Dermis blood vessel endothelial cell (primary cell): ENCODE data around the gene EPS15. TPM values are rescaled to one million over a fixed set of nuclear protein-coding genes. Genes with fewer than 3 reads are reported as not detected.
A peak's percentile ranks its signal among the peaks of the same experiment; 100 is the strongest.
"Not testable (repeated sequence)": the region's sequence is repeated elsewhere in the genome, so short reads cannot be mapped to it uniquely, and the experiment has no call there.

Source experiments
- DNase-seq: peaks from one replicate; pipeline ENCODE4 v3.0.0; 2010
- total RNA-seq: library from RNA; depleted of rRNA; stranded (reverse); fragments of >200 nt; gene quantifications from 2 replicates; pipeline ENCODE4 v1.2.3, GENCODE V29; 2014

Gene EPS15
- total RNA-seq: 99.9 and 112 TPM in 2 replicates

- DNase-seq: peak; percentile 87
These were observed at the start of gene EPS15 for GRCh38 chr1:51519048-51519864. Gene EPS15 (minus strand): TSS chr1:51519266. CDS start chr1:51519231, 35 bp downstream.

GRCh38 chr1:51568231-51568935 is 49.3 kb upstream of the EPS15 start:
- DNase-seq: no peak

DNA sequence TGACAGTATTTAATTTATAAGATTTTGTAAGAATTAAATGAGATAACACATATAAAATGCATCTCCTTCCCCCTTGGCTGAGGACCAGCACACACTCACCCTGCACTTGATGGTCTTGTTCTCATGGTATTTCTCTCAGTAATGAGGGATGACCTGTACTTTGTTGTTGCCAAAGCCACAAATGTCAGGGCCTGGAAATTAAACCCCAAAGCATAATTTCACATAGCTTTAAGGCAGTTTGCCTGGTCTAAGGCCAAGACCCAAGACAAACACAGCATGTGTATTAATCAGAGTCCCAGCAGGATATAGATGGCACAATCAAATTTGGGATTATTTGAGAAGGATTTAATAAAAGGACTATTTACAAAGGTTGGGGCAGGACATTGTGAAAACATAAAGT is 48.6 kb upstream of the EPS15 start:
- peak; percentile 28 for DNase-seq

- no peak for DNase-seq
These were observed 47.2 kb upstream of the EPS15 start for GRCh38 chr1:51566260-51566659.

DNA sequence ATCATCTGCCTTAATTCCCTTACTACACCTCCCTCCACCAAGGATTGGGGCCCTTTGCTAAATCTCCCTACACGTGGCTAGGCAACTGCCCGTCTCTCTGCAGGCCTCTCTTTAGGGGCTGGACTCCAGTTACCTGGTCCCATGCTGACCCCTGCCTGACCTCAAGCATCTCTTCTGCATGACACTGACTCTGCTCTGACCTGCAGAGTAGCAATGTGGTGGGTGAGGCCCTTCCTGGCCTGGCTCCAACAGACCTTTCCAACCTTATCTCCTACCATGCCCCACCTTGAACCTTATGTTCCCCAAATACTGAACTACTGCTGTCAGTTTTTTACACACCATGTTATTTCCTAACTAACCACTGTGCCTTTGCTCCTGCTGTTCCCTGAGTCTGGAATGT is 45.9 kb upstream of the EPS15 start:
- DNase-seq: no peak

DNA sequence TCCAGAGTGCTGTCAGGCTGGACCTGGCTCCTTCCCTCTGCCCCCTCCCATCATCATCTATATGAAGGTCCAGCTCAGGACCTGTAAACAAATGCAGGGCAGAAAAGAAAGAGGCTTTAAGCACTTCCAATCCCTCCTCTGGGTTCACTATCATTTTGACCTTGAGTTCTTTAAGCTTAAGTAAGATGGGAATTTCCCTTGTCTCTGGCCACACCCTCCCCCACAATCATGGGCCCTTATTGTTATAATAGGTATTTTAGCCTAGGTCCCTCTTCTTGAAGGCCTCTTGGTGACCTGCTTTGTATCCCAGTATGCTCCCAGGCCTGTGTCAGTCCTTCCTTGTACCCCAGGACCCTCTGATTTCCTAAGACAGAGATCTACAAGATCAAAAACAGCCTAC is 45.1 kb upstream of the EPS15 start:
- DNase-seq: peak; percentile 38

GRCh38 chr1:51561702-51562101 is 42.6 kb upstream of the EPS15 start:
- no peak for DNase-seq

GRCh38 chr1:51560895-51561294 is 41.8 kb upstream of the EPS15 start:
- DNase-seq: not testable (repeated sequence)

DNA sequence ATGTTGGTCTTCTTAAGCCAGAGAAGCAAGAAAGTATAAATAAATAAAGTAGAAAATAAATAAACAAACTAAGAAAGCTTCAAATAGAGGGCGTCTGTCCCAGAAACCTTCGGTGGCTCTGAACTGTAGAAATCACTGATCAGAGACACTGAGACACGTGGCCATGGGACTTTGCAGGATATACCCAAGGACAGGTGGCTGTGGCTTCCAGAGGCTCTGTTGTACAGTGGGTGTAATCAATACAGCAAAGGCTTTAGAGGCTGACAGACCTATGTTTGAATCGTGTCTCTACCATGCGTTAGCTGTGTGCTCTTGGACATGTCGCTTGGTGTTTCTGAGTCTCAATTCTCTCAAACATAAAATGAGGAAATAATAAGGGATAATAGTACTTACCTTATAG is 41.0 kb upstream of the EPS15 start:
- DNase-seq: no peak

DNA sequence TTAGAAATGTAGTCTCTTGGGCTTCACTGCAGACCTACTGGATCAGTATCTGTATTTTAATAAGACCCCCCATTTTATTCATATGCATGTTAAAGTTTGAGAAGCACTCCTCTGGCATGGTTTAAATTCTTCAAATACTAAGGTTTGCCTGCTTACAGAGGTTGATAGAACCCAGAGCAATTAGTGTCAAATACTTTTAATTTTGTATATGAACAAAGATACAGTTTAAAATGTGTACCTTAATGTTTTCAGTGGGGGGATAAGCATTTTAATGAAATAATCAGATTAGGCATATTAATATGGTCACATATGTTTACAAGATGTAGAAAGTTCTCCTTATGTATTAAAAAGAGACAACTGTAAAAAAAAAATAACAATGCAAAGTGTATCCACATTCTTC is 40.4 kb upstream of the EPS15 start:
- no peak for DNase-seq

DNA sequence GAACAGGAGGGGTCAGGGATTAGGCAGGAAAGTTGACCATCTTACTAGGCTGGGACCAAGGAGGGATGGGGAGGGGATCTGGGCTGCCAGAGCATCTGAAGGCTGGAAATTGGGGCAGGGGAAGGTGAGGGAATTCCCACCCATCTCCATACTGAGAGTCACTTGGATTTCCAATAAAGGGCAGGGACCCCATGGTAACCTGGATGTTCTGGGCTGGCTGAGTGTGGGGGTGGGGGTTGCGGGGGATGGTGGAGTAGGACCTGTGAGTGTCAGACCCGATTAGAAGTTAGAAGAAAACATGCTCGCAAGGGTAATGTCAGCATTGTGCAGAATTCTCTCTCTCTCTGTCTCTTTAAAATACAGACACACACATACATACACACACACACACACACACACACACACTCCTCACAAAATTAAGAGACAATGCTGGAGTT is 40.0 kb upstream of the EPS15 start:
- DNase-seq: no peak

DNA sequence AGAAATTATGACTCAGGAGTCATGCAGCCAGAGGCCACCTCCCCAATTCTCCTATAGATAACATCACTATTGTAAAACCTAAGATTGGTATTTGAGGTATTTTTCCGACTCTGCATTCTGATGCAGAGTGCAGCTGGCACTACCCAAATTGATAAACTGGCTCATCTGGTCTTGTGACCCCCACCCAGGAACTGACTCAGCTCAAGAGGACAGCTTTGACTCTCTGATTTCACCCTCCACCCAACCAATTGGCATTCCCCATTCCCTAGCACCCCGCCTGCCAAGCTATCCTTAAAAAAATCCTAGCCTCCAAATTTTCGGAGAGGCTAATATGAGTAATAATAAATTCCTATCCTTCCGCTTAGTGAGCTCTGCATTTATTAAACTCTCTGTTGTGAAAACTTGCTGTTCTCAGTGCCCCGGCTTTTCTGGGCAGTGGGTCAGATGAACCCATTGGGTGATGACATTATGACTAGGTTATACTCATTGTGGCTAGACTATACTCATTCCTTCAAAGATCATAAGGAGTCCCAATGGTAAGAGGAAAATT is 39.4 kb upstream of the EPS15 start:
- DNase-seq: peak; percentile 50

DNA sequence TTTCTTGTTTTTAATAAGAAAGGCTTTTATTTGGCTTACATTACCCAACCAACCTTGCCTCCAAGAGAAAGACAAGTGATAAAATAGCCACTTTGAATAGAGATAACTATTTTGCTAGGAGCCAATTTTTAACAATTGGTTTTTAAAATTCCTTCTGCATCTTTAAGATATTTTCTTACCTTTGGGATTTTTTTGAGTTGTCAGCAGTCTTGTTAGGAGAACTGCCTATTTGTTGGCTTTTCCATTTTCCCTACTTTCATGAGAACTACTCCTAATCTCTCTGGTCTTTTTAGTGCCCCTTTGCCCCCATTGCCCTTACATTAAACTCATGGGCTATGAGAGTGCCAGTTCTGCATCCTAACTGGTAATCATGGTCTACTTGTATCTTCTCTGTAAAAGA is 38.1 kb upstream of the EPS15 start:
- DNase-seq: no peak

- no peak for DNase-seq
These were observed 37.0 kb upstream of the EPS15 start for GRCh38 chr1:51555866-51556619.

DNA sequence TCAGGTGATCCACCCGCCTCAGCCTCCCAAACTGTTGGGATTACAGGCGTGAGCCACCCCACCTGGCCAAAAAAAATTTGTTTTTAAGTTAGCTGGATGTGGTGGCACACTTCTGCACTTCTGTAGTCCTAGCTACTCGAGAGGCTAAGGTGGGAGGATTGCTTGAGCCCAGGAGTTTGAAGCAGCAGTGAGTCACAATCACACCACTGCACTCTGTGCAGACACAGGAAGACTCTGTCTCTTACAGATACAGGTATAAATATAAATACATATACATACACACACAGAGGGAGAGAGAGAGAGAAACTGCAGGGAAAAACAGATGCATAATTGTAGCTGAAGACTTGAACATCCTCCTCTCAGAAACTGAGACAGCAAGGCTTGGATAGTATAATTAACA is 34.8 kb upstream of the EPS15 start:
- no peak for DNase-seq

DNA sequence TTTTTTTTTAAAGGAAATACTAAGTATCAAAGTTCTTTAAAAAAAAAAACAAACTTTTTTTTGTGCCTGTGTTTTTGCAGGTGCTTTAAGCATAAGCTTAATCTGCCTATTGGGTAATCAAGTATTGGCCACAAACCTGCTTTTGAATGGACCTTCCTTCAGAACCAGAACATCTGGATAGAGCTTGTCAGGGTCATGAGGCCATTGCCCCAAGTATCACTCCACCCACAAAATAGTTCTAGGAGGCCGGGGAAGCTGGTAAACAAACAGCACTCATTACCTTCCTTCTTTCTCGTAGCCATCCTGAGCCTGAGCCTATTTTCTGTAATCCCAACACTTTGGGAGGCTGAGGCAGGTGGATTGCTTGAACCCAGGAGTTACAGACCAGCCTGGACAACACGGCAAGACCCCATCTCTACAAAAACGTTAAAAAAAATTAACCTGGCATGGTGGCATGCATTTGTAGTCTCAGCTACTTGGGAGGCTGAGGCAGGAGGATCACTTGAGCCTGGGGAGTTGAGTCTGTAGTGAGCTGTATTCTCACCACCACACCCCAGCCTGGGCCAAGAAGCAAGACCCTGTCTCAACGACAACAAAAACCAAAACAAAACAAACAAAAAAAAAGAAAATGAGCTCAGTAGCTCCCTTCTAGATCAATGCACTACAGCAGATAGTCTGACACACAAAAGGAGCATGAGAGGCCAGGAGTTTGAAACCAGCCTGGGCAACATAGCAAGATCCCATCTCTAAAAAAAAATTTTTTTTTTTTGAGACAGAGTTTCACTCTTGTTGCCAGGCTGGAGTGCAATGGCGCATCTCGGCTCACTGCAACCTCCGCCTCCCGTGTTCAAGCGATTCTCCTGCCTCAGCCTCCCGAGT is 34.1 kb upstream of the EPS15 start:
- DNase-seq: no peak

DNA sequence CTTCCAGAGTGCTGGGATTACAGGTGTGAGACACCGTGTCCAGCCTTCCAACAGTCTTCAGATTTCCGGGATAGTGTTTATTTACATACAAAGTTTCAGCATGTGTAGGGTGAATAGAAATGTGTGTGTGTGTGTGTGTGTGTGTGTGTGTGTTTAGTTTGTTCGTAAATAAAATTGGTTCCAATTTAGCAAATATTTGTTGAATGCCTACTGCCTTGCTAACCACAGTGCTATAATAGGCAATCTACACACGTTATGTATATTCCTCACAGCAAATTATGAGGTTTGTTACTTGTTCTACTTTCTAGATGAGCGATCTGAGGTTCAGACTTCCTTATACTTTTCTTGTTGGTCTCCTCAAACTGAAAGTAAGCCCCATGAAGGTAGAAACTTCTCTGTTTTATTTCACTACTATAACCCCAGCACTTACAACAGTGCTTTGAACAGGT is 32.8 kb upstream of the EPS15 start:
- DNase-seq: no peak

DNA sequence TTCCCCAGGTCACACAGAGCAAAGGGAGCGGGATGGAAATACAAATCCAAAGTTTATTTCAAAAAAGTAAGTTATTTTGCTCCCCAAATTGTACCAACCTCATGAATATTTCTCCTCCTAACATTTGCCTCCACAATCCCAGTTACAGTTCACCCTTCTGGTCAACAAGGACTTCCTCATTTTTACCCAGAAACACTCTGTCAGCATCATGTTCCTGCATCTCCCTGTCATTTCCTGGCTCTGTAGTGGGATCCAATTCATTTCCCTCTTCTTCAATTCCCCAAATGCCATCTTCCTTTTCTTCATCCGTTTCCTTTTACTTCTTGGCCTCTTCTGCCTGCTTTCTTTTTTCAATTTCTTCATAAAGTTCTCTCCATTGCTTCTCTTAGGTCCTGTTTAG is 32.0 kb upstream of the EPS15 start:
- no peak for DNase-seq

DNA sequence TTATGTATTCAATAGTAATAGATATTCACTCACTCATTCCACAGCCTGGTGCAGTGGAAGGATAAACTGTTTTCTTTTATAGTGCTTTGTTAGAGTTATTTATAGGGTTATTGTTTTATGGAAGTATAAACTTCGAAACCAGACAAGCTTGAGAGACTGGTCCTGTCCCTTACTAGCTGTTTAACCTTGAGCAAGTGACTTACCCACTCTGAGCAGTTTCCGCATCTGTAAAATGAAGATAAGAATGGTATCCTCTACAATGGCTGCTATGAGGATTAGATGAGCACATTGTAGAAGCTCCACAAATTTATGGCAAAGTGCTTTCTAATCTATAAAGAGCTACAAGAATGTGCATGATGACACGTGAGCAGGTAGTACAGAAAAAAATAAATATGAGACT is 30.8 kb upstream of the EPS15 start:
- no peak for DNase-seq

DNA sequence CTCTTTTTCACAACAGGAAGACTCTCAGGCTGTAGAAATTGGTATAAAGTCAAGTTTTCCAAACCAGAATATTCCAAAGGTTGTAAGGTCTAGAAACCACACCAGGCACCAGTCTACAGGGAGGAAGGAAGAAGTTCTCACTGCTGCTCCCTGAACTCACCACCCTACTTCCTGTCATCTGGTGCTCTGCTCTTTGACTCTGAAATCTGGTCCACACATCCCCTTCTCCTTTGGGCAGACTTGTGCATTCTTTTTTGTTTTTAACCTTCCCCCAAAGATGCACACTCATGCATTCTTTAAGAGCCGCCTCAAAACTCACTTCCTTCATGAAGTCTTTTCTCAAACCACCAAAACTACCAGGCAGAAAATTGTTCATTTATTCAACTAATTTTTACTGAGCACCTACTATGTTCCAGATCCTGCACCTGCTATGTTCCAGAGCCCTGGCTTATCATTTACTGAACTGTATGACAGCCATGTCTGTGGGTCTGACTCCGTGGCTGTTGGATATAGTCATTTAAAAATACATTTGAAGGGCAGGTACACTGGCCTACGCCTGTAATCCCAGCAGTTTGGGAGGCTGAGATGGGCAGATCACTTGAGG is 30.1 kb upstream of the EPS15 start:
- DNase-seq: peak; percentile 80

GRCh38 chr1:51543858-51544257 is 24.8 kb upstream of the EPS15 start:
- DNase-seq: no peak
